ENCODE measurements around the gene TBC1D10A.

Gene TBC1D10A

DNA sequence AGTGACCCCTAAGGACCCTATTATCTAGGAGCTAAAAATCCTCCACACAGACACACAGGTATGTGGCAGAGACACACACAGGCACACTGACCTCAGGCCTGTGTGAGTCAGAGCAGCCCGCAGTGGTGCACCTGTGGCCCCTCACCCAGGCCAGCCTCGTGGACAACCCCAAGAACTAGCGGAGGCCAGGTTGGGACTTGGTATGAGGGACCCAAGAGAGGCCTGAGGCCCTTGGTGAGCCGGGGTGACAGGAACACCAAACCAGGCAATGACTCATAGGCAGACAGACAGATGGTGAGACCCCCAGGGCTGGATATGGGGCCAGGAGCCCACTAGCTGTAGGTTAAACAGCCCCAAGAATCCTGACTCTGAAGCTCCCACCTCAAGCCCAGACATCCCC, 43.4 kb downstream of the TBC1D10A start:
- Histone ChIP-seq H3K9me3 (ENCODE audit: insufficient read depth, low read depth, low read length) (peaks cover 7% of the 10 kb centered on the region), H3K4ac (ENCODE audit: low read depth, low read length) (no peak overlapping the region), H3K18ac (ENCODE audit: low read length) (no peak overlapping the region), H3K79me2 (ENCODE audit: control insufficient read depth, insufficient read depth, low read length, poor library complexity) (no peaks in the 10 kb centered on the region), H2BK12ac (ENCODE audit: low read length) (no peak overlapping the region), H3K23ac (ENCODE audit: low read length) (no peak overlapping the region), H4K8ac (ENCODE audit: low read depth, low read length) (no peak overlapping the region), H2BK120ac (ENCODE audit: insufficient read depth, low read length, poor library complexity) (no peak overlapping the region), H2BK5ac (ENCODE audit: low read depth, low read length, poor library complexity) (no peak overlapping the region), H3K27me3 (ENCODE audit: insufficient read depth, low read length) (no peaks in the 10 kb centered on the region), H4K12ac (ENCODE audit: low read depth, low read length) (no peak overlapping the region), H3K9ac (ENCODE audit: low read length) (no peak overlapping the region), H3K27ac (ENCODE audit: low read depth, low read length) (no peak overlapping the region), H3K4me2 (ENCODE audit: low read length) (no peak overlapping the region), H2AK5ac (ENCODE audit: low read length) (no peak overlapping the region), H3K79me1 (ENCODE audit: low read length) (peaks cover 1% of the 10 kb centered on the region), H3K4me3 (ENCODE audit: low read depth, low read length) (no peak overlapping the region), H4K91ac (ENCODE audit: low read depth, low read length) (no peak overlapping the region), H3K14ac (ENCODE audit: low read length) (no peak overlapping the region), H3K36me3 (ENCODE audit: control insufficient read depth in 1 of 2, insufficient read depth in 2 of 2, low read length in 2 of 2) (peaks cover 33 to 37% of the 10 kb centered on the region in 2 experiments), H2AFZ (ENCODE audit: insufficient read depth, low read length, poor library complexity) (no peak overlapping the region), H3K4me1 (ENCODE audit: control insufficient read depth in 1 of 2, insufficient read depth in 2 of 2, low read length in 2 of 2) (peaks cover under 1 to 5% of the 10 kb centered on the region in 2 experiments)
- no CpG with 5 or more reads among the region's 4 CpGs for WGBS (ENCODE audit: extremely low coverage, insufficient coverage, insufficient read length)
- no peak for DNase-seq

DNA sequence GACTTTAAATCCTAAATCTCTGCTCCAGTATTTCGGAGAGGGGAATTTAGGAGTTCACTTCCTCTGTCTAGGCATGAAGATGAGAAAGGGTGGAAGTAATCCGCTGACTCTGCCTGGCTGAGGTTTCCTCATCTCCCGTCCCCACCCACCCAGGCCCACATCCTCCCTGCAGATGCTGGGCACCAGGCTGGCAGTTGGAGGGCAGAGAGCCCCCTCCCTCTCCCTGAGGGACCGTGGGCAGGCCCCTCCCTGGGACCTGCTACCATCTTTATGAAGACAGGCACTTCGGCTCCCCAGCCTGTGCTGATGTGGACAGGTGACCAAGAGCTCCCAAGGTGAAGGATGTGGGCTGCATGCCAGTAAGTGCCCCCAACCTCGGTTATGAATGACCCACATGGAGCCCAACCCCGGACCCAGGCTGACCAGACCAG, 44.1 kb downstream of the TBC1D10A start:
- H3K4me1 ChIP-seq (ENCODE audit: control insufficient read depth in 1 of 2, insufficient read depth in 2 of 2, low read length in 2 of 2), result peaks cover 0 to 9% of the 10 kb centered on the region in 2 experiments
- H3K27me3 ChIP-seq (ENCODE audit: insufficient read depth, low read length), result no peaks in the 10 kb centered on the region
- H2AFZ ChIP-seq (ENCODE audit: insufficient read depth, low read length, poor library complexity), result no peak overlapping the region
- H3K4ac ChIP-seq (ENCODE audit: low read depth, low read length), result no peak overlapping the region
- peaks cover 33 to 37% of the 10 kb centered on the region in 2 experiments for H3K36me3 ChIP-seq (ENCODE audit: control insufficient read depth in 1 of 2, insufficient read depth in 2 of 2, low read length in 2 of 2)
- no peak overlapping the region for H4K12ac ChIP-seq (ENCODE audit: low read depth, low read length)
- H3K23ac ChIP-seq (ENCODE audit: low read length), result no peak overlapping the region
- no peak overlapping the region for H3K27ac ChIP-seq (ENCODE audit: low read depth, low read length)
- H3K9ac ChIP-seq (ENCODE audit: low read length), result no peak overlapping the region
- no peak overlapping the region for H3K4me3 ChIP-seq (ENCODE audit: low read depth, low read length)
- H3K14ac ChIP-seq (ENCODE audit: low read length), result no peak overlapping the region
- no peak overlapping the region for H3K18ac ChIP-seq (ENCODE audit: low read length)
- no peak overlapping the region for H3K4me2 ChIP-seq (ENCODE audit: low read length)
- no peak overlapping the region for H2AK5ac ChIP-seq (ENCODE audit: low read length)
- no peaks in the 10 kb centered on the region for H3K79me2 ChIP-seq (ENCODE audit: control insufficient read depth, insufficient read depth, low read length, poor library complexity)
- H3K9me3 ChIP-seq (ENCODE audit: insufficient read depth, low read depth, low read length), result peaks cover 7% of the 10 kb centered on the region
- H2BK12ac ChIP-seq (ENCODE audit: low read length), result no peak overlapping the region
- WGBS (ENCODE audit: extremely low coverage, insufficient coverage, insufficient read length), result no CpG with 5 or more reads among the region's 7 CpGs
- H3K79me1 ChIP-seq (ENCODE audit: low read length), result no peaks in the 10 kb centered on the region
- no peak overlapping the region for H2BK5ac ChIP-seq (ENCODE audit: low read depth, low read length, poor library complexity)
- H4K91ac ChIP-seq (ENCODE audit: low read depth, low read length), result no peak overlapping the region
- no peak for DNase-seq
- no peak overlapping the region for H2BK120ac ChIP-seq (ENCODE audit: insufficient read depth, low read length, poor library complexity)
- H4K8ac ChIP-seq (ENCODE audit: low read depth, low read length), result no peak overlapping the region

DNA sequence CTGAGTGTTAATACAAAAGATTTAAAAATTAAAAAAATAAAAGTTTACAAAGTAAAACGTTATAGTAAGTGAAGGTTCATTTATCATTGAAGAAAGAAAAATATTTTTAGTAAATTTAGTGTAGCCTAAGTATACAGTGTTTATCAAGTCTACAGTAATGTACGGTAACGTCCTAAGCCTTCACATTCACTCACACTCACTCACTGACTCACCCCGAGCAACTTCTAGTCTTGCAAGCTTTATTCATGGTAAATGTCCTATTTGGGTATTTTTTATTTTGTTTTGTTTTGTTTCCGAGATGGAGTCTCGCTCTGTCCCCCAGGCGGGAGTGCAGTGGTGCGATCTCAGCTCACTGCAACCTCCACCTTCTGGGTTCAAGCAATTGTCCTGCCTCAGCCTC, 46.2 kb downstream of the TBC1D10A start:
- no CpG with 5 or more reads among the region's 8 CpGs for WGBS (ENCODE audit: extremely low coverage, insufficient coverage, insufficient read length)
- Histone ChIP-seq H3K4me2 (ENCODE audit: low read length) (no peak overlapping the region), H2AFZ (ENCODE audit: insufficient read depth, low read length, poor library complexity) (no peak overlapping the region), H3K18ac (ENCODE audit: low read length) (no peak overlapping the region), H3K79me2 (ENCODE audit: control insufficient read depth, insufficient read depth, low read length, poor library complexity) (no peaks in the 10 kb centered on the region), H4K8ac (ENCODE audit: low read depth, low read length) (no peak overlapping the region), H2BK12ac (ENCODE audit: low read length) (no peak overlapping the region), H2AK5ac (ENCODE audit: low read length) (no peak overlapping the region), H2BK5ac (ENCODE audit: low read depth, low read length, poor library complexity) (no peak overlapping the region), H4K91ac (ENCODE audit: low read depth, low read length) (no peak overlapping the region), H3K4me3 (ENCODE audit: low read depth, low read length) (no peak overlapping the region), H4K12ac (ENCODE audit: low read depth, low read length) (no peak overlapping the region), H3K23ac (ENCODE audit: low read length) (no peak overlapping the region), H2BK120ac (ENCODE audit: insufficient read depth, low read length, poor library complexity) (no peak overlapping the region), H3K4me1 (ENCODE audit: control insufficient read depth in 1 of 2, insufficient read depth in 2 of 2, low read length in 2 of 2) (peaks cover 0 to 9% of the 10 kb centered on the region in 2 experiments), H3K9ac (ENCODE audit: low read length) (no peak overlapping the region), H3K4ac (ENCODE audit: low read depth, low read length) (no peak overlapping the region), H3K79me1 (ENCODE audit: low read length) (no peaks in the 10 kb centered on the region), H3K27ac (ENCODE audit: low read depth, low read length) (no peak overlapping the region), H3K36me3 (ENCODE audit: control insufficient read depth in 1 of 2, insufficient read depth in 2 of 2, low read length in 2 of 2) (peaks cover 21 to 26% of the 10 kb centered on the region in 2 experiments), H3K27me3 (ENCODE audit: insufficient read depth, low read length) (no peaks in the 10 kb centered on the region), H3K9me3 (ENCODE audit: insufficient read depth, low read depth, low read length) (peaks cover 4% of the 10 kb centered on the region), H3K14ac (ENCODE audit: low read length) (no peak overlapping the region)
- no peak for DNase-seq

DNA sequence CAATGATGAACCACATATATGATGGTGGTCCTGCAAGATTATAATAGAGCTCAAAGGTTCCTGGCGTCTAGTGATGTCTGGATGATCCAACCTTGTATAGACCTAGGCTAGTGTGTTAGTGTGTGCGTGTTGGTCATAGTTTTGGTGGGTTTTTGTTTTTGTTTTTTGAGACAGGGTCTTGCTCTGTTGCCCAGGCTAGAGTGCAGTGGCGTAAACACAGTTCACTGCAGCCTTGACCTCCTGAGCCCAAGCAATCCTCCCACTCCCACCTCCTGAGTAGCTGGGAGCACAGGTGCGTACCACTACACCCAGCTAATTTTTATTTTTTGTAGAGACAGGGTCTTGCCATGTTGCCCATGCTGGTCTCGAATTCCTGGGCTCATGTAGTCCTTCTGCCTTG, 46.8 kb downstream of the TBC1D10A start:
- Histone ChIP-seq H3K27me3 (ENCODE audit: insufficient read depth, low read length) (no peaks in the 10 kb centered on the region), H3K23ac (ENCODE audit: low read length) (no peak overlapping the region), H3K14ac (ENCODE audit: low read length) (no peak overlapping the region), H4K8ac (ENCODE audit: low read depth, low read length) (no peak overlapping the region), H2AK5ac (ENCODE audit: low read length) (no peak overlapping the region), H3K4ac (ENCODE audit: low read depth, low read length) (no peak overlapping the region), H2AFZ (ENCODE audit: insufficient read depth, low read length, poor library complexity) (no peak overlapping the region), H3K4me1 (ENCODE audit: control insufficient read depth in 1 of 2, insufficient read depth in 2 of 2, low read length in 2 of 2) (peaks cover 0 to 9% of the 10 kb centered on the region in 2 experiments), H3K79me2 (ENCODE audit: control insufficient read depth, insufficient read depth, low read length, poor library complexity) (no peaks in the 10 kb centered on the region), H3K27ac (ENCODE audit: low read depth, low read length) (no peak overlapping the region), H2BK12ac (ENCODE audit: low read length) (no peak overlapping the region), H2BK5ac (ENCODE audit: low read depth, low read length, poor library complexity) (no peak overlapping the region), H3K36me3 (ENCODE audit: control insufficient read depth in 1 of 2, insufficient read depth in 2 of 2, low read length in 2 of 2) (peaks cover 15 to 20% of the 10 kb centered on the region in 2 experiments), H3K9ac (ENCODE audit: low read length) (no peak overlapping the region), H3K4me3 (ENCODE audit: low read depth, low read length) (no peak overlapping the region), H3K18ac (ENCODE audit: low read length) (no peak overlapping the region), H3K79me1 (ENCODE audit: low read length) (no peaks in the 10 kb centered on the region), H2BK120ac (ENCODE audit: insufficient read depth, low read length, poor library complexity) (no peak overlapping the region), H4K12ac (ENCODE audit: low read depth, low read length) (no peak overlapping the region), H3K9me3 (ENCODE audit: insufficient read depth, low read depth, low read length) (peaks cover 4% of the 10 kb centered on the region), H4K91ac (ENCODE audit: low read depth, low read length) (no peak overlapping the region), H3K4me2 (ENCODE audit: low read length) (no peak overlapping the region)
- no peak for DNase-seq
- WGBS (ENCODE audit: extremely low coverage, insufficient coverage, insufficient read length), result no CpG with 5 or more reads among the region's 5 CpGs

All from trophoblast cell (in vitro differentiated cells and primary cell).